ENCODE measurements around the gene COL6A2. TPM values are rescaled to one million over a fixed set of nuclear protein-coding genes. Genes with fewer than 3 reads are reported as not detected.
A peak's percentile ranks its signal among the peaks of the same experiment; 100 is the strongest.
"Not testable (repeated sequence)": the region's sequence is repeated elsewhere in the genome, so short reads cannot be mapped to it uniquely, and the experiment has no call there.

Gene COL6A2
- total and polyA plus RNA-seq, 4 experiments from 2014 or later: 0.77 to 25.7 (median 11.6) TPM

DNA sequence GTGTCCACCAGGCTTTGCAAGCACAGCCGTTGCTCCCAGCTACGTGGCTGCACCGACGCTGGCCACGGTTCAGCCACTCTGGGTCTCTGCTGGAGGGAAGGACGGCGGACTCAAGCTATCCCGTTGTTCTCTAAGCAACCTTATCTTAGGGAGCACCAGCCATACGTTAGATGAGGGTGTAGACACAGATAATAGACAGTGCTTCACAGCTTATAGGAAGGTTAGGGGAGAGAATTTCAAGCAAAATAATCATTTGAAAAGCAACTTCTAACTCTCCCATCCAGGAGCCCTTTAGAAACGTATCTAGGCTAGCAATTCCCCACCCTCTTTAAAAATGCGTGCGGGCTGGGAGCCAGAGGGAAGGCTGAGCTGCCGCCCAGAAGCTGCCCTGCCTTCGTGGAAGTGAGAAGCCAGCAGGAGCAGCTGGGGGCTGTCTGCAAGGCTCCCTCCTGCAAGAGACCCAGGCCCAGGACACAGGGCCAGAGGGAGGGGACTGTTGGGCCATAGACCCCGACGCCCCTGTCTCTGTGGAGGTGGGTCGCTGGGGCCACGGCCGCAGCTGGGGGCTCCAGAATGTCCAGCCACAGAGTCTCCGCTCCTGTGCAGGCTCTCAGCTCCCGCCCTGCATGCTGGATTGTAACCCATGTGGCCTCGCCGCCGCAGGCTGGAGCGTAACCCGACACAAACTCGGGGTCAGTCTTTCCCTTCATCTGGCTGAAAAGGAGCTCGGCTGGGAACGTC lies 31.2 kb upstream of the COL6A2 start:
- Mint-ChIP-seq H3K27ac (no peak overlapping the region), H3K36me3 (no peaks in the 10 kb centered on the region), H3K27me3 (peaks cover 14 to 20% of the 10 kb centered on the region in 2 donors), H3K4me1 (no peaks in the 10 kb centered on the region), H3K4me3 (no peak overlapping the region), H3K9me3 (peaks cover 0 to 14% (median 4%) of the 10 kb centered on the region in 8 donors)
- POLR2A ChIA-PET (ENCODE audit: partially characterized antibody): no interaction called here
- Histone ChIP-seq H3K27me3 (ENCODE audit: insufficient read depth, low read length) (peaks cover 12% of the 10 kb centered on the region), H3K4me1 (ENCODE audit: insufficient read depth, low read length) (no peaks in the 10 kb centered on the region), H3K4me3 (ENCODE audit: low read length in 2 of 2) (no peak overlapping the region), H3K9me3 (ENCODE audit: control insufficient read depth in 1 of 2, low read length in 2 of 2) (no peaks in the 10 kb centered on the region), H3K36me3 (ENCODE audit: insufficient read depth, low read length) (no peaks in the 10 kb centered on the region), H3K27ac (ENCODE audit: low read depth, low read length) (no peak overlapping the region)
- DNase-seq: no peak
- intact Hi-C loops (cut with micrococcal nuclease): no loop called here
- CTCF ChIA-PET (ENCODE audit: partially characterized antibody): no interaction called here

DNA sequence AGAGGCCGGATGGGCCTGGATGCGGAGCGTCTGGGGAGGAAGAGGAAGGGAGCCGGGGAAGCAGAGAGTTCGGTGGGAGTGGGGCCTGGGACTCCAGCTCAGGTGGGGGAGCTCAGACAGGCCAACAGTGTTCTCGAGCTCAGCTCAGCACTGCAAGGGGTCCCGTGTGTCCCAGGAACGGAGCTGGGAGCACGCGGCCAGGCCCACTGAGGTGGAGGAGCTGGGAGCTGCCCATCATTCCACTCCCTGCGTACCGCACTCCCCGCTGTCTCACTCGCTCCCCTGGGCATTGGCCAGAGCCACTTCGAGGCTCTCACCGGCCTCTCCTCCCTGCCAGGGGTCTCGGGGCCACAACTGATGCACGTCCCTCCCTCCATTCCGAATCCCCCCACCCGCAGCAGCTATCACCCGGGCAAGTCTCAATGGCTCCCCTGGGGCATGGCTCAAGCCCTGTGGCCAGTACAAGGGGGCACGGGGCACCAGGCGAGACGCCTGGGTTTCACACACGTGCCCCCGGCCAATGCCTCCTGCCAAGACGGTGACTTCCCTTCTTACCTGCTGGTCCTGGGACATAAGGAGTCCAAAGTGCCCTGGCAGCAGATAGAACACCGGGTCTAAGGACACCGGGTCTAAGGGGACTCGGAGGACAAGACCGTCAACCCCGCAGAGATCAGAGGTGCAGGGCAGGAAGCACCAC lies 30.3 kb upstream of the COL6A2 start:
- no peak for DNase-seq
- ChIA-PET CTCF (ENCODE audit: partially characterized antibody) (no interaction called here), POLR2A (ENCODE audit: partially characterized antibody) (no interaction called here)
- H3K4me1 ChIP-seq (ENCODE audit: insufficient read depth, low read length): no peaks in the 10 kb centered on the region
- H3K27me3 ChIP-seq (ENCODE audit: insufficient read depth, low read length): peaks cover 11% of the 10 kb centered on the region
- H3K4me3 Mint-ChIP-seq: no peak overlapping the region
- H3K36me3 ChIP-seq (ENCODE audit: insufficient read depth, low read length): no peaks in the 10 kb centered on the region
- H3K36me3 Mint-ChIP-seq: no peaks in the 10 kb centered on the region
- H3K4me3 ChIP-seq (ENCODE audit: low read length in 2 of 2): no peak overlapping the region
- H3K27me3 Mint-ChIP-seq: peaks cover 8 to 16% of the 10 kb centered on the region in 2 donors
- no peak overlapping the region for H3K27ac Mint-ChIP-seq
- H3K9me3 ChIP-seq (ENCODE audit: control insufficient read depth in 1 of 2, low read length in 2 of 2): no peaks in the 10 kb centered on the region
- H3K9me3 Mint-ChIP-seq: peaks cover 0 to 6% (median under 1%) of the 10 kb centered on the region in 8 donors
- intact Hi-C loops (cut with micrococcal nuclease): no loop called here
- H3K4me1 Mint-ChIP-seq: no peaks in the 10 kb centered on the region
- H3K27ac ChIP-seq (ENCODE audit: low read depth, low read length): no peak overlapping the region

DNA sequence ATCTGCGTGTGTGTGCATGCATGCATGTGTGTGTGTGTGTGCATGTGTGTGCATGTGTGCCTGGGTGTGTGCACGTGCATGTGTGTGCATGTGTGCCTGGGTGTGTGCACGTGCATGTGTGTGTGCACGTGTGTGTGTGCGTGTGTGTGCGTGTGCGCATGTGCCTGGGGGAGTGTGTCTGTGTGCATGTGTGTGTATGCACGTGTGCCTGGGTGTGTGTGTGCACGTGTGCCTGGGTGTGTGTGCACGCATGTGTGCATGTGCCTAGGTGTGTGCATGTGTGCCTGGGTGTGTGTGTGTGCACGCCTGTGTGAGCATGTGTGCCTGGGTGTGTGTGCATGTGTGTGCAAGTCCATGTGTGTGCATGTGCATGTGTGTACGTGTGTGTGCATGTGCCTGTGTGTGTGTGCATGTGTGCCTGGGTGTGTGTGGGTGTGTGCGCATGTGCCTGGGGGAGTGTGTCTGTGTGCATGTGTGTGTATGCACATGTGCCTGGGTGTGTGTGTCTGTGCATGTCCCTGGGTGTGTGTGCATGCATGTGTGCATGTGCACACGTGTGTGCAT lies 29.3 kb upstream of the COL6A2 start:
- ChIA-PET CTCF (ENCODE audit: partially characterized antibody) (no interaction called here), POLR2A (ENCODE audit: partially characterized antibody) (no interaction called here)
- no peaks in the 10 kb centered on the region for H3K9me3 Mint-ChIP-seq
- Histone ChIP-seq H3K4me3 (ENCODE audit: low read length in 2 of 2) (no peak overlapping the region), H3K9me3 (ENCODE audit: control insufficient read depth in 1 of 2, low read length in 2 of 2) (no peaks in the 10 kb centered on the region), H3K4me1 (ENCODE audit: insufficient read depth, low read length) (no peaks in the 10 kb centered on the region), H3K27me3 (ENCODE audit: insufficient read depth, low read length) (peaks cover 4% of the 10 kb centered on the region), H3K27ac (ENCODE audit: low read depth, low read length) (no peak overlapping the region), H3K36me3 (ENCODE audit: insufficient read depth, low read length) (no peaks in the 10 kb centered on the region)
- intact Hi-C loops (cut with micrococcal nuclease): no loop called here
- peaks cover 10 to 14% of the 10 kb centered on the region in 2 donors for H3K27me3 Mint-ChIP-seq
- no peaks in the 10 kb centered on the region for H3K4me1 Mint-ChIP-seq
- H3K4me3 Mint-ChIP-seq: no peak overlapping the region
- H3K36me3 Mint-ChIP-seq: no peaks in the 10 kb centered on the region
- no peak overlapping the region for H3K27ac Mint-ChIP-seq
- no peak for DNase-seq

DNA sequence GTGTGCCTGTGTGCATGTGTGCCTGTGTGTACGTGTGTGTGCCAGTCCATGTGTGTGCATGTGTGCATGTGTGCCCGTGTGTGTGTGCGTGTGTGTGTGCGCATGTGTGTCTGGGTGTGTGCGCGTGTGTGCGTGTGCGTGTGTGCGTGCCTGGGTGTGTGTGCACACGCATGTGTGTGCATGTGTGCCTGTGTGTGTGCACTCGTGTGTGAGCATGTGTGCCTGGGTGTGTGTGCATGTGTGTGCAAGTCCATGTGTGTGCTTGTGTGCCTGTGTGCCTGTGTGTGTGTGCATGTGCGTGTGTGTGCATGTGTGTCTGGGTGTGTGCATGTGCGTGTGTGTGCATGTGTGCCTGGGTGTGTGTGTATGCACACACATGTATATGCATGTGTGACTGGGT lies 28.7 kb upstream of the COL6A2 start:
- ChIA-PET CTCF (ENCODE audit: partially characterized antibody) (no interaction called here), POLR2A (ENCODE audit: partially characterized antibody) (no interaction called here)
- no peaks in the 10 kb centered on the region for H3K4me1 ChIP-seq (ENCODE audit: insufficient read depth, low read length)
- DNase-seq: no peak
- H3K27ac Mint-ChIP-seq: peak overlapping the region in 1 of 7 donors; percentile 43
- H3K9me3 Mint-ChIP-seq: no peaks in the 10 kb centered on the region
- no peaks in the 10 kb centered on the region for H3K36me3 Mint-ChIP-seq
- peaks cover 10 to 13% of the 10 kb centered on the region in 2 donors for H3K27me3 Mint-ChIP-seq
- H3K4me3 ChIP-seq (ENCODE audit: low read length in 2 of 2): no peak overlapping the region
- H3K4me1 Mint-ChIP-seq: no peaks in the 10 kb centered on the region
- H3K4me3 Mint-ChIP-seq: no peak overlapping the region
- H3K27ac ChIP-seq (ENCODE audit: low read depth, low read length): no peak overlapping the region
- no peaks in the 10 kb centered on the region for H3K9me3 ChIP-seq (ENCODE audit: control insufficient read depth in 1 of 2, low read length in 2 of 2)
- no peaks in the 10 kb centered on the region for H3K36me3 ChIP-seq (ENCODE audit: insufficient read depth, low read length)
- peaks cover 4% of the 10 kb centered on the region for H3K27me3 ChIP-seq (ENCODE audit: insufficient read depth, low read length)
- intact Hi-C loops (cut with micrococcal nuclease): no loop called here

DNA sequence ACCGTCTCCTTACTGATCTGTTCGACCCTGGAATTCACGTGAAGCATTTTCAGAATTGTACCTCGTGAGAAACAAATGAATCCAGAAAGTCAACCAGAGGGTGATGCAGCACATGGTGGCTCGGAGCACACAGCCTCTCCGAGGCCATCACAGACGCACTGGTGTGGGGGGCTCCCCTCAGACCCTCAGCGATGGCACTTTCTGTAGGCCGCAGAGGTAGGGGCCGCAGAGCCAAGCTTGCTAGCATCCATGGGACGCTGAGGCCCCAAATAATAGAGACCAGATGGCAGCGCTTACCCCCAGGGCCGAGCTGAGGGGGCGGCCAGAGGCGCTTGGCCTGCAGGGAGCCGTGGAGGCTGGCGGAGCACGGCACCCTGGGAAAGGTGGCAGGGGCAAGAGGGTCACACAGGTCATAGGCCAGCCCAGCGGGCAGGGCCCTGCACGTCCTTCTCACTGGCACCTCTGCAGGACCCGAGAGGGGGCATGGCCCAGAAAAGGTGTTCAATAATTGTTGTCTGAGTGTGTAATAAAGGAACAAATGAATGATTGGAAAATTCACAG lies 28.1 kb upstream of the COL6A2 start:
- intact Hi-C loops (cut with micrococcal nuclease): no loop called here
- no peak overlapping the region for H3K27ac ChIP-seq (ENCODE audit: low read depth, low read length)
- no peaks in the 10 kb centered on the region for H3K4me1 ChIP-seq (ENCODE audit: insufficient read depth, low read length)
- H3K4me3 ChIP-seq (ENCODE audit: low read length in 2 of 2): no peak overlapping the region
- peaks cover 10% of the 10 kb centered on the region in 2 donors for H3K27me3 Mint-ChIP-seq
- H3K36me3 Mint-ChIP-seq: no peaks in the 10 kb centered on the region
- no peak overlapping the region for H3K27ac Mint-ChIP-seq
- no peak overlapping the region for H3K4me3 Mint-ChIP-seq
- no peaks in the 10 kb centered on the region for H3K36me3 ChIP-seq (ENCODE audit: insufficient read depth, low read length)
- no peaks in the 10 kb centered on the region for H3K9me3 Mint-ChIP-seq
- DNase-seq: no peak
- peaks cover 4% of the 10 kb centered on the region for H3K27me3 ChIP-seq (ENCODE audit: insufficient read depth, low read length)
- CTCF ChIA-PET (ENCODE audit: partially characterized antibody): no interaction called here
- no peaks in the 10 kb centered on the region for H3K4me1 Mint-ChIP-seq
- H3K9me3 ChIP-seq (ENCODE audit: control insufficient read depth in 1 of 2, low read length in 2 of 2): no peaks in the 10 kb centered on the region
- POLR2A ChIA-PET (ENCODE audit: partially characterized antibody): no interaction called here

DNA sequence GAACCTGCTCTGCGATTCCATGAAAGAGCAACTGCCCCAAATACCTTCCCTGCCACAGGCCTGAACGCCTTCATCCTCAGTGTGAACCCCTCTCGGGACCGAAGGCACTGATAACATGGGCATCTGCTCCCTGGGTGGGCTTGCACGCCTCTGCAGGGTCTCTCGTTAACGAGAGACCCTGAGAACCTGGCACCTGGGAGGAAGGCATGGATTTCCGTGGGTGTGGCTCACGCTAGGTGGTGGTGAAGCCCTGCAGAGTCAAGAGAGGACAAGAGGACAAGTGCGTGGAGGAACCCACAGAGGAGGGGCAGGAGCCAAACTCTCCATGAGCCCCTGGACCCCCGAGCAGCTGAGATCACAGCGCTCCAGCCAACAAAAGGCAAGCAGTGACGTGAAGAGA lies 26.8 kb upstream of the COL6A2 start:
- no peaks in the 10 kb centered on the region for H3K4me1 Mint-ChIP-seq
- intact Hi-C loops (cut with micrococcal nuclease): no loop called here
- ChIA-PET CTCF (ENCODE audit: partially characterized antibody) (no interaction called here), POLR2A (ENCODE audit: partially characterized antibody) (no interaction called here)
- Histone ChIP-seq H3K27ac (ENCODE audit: low read depth, low read length) (no peak overlapping the region), H3K9me3 (ENCODE audit: control insufficient read depth in 1 of 2, low read length in 2 of 2) (no peaks in the 10 kb centered on the region), H3K27me3 (ENCODE audit: insufficient read depth, low read length) (peaks cover 4% of the 10 kb centered on the region), H3K36me3 (ENCODE audit: insufficient read depth, low read length) (no peaks in the 10 kb centered on the region), H3K4me1 (ENCODE audit: insufficient read depth, low read length) (no peaks in the 10 kb centered on the region), H3K4me3 (ENCODE audit: low read length in 2 of 2) (no peak overlapping the region)
- peaks cover 4 to 14% of the 10 kb centered on the region in 2 donors for H3K27me3 Mint-ChIP-seq
- H3K4me3 Mint-ChIP-seq: no peak overlapping the region
- H3K9me3 Mint-ChIP-seq: no peaks in the 10 kb centered on the region
- H3K36me3 Mint-ChIP-seq: no peaks in the 10 kb centered on the region
- DNase-seq: no peak
- no peak overlapping the region for H3K27ac Mint-ChIP-seq

DNA sequence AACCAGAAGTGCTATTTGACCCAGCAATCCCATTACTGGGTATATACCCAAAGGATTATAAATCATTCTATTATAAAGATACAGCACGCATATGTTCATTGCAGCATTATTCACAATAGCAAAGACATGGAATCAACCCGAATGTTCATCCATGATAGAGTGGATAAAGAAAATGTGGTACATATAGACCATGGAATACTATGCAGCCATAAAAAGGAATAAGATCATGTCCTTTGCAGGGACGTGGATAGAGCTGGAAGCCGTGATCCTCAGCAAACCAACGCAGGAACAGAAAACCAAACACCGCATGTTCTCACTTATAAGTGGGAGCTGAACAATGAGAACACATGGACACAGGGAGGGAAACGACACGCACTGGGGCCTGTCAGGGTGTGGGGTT lies 21.2 kb upstream of the COL6A2 start:
- H3K27ac Mint-ChIP-seq; H3K27me3 ChIP-seq (ENCODE audit: insufficient read depth, low read length); H3K4me3 ChIP-seq (ENCODE audit: low read length in 2 of 2); DNase-seq; H3K4me1 ChIP-seq (ENCODE audit: insufficient read depth, low read length); H3K36me3 Mint-ChIP-seq; POLR2A ChIA-PET (ENCODE audit: partially characterized antibody); H3K36me3 ChIP-seq (ENCODE audit: insufficient read depth, low read length); intact Hi-C loops (cut with micrococcal nuclease); H3K4me3 Mint-ChIP-seq; H3K9me3 ChIP-seq (ENCODE audit: control insufficient read depth in 1 of 2, low read length in 2 of 2); H3K27me3 Mint-ChIP-seq; H3K27ac ChIP-seq (ENCODE audit: low read depth, low read length); CTCF ChIA-PET (ENCODE audit: partially characterized antibody); H3K9me3 Mint-ChIP-seq; H3K4me1 Mint-ChIP-seq: not testable (repeated sequence)
